Smooth muscle cell (in vitro differentiated cells): ENCODE results near the gene IL19. TPM values are rescaled to one million over a fixed set of nuclear protein-coding genes. Genes with fewer than 3 reads are reported as not detected.

Experiments
- DNase-seq: peaks from one replicate; lab custom pipeline; 2025; ENCODE audit not compliant: unreplicated experiment; lab: John Stamatoyannopoulos, UW
- H2AFZ ChIP-seq: fragments of 200-600 bp; sonication (generic); 2 replicates; pipeline ENCODE4 v1.6.0; 2016; ENCODE audit warnings: antibody characterized with exemption, low read depth, mild to moderate bottlenecking
- H3F3A ChIP-seq: fragments of 200-600 bp; sonication (generic); 2 replicates; pipeline ENCODE4 v1.6.0; 2017; ENCODE audit warnings: antibody characterized with exemption, low read depth
- H3K27ac ChIP-seq: fragments of 200-600 bp; sonication (generic); 2 replicates; pipeline ENCODE4 v1.5.1; 2016; ENCODE audit warnings: low read depth, mild to moderate bottlenecking
- H3K27me3 ChIP-seq: fragments of 200-600 bp; sonication (generic); 2 replicates; pipeline ENCODE4 v1.6.1; 2016; ENCODE audit warnings: low read depth, mild to moderate bottlenecking
- H3K36me3 ChIP-seq: fragments of 200-600 bp; sonication (generic); 2 replicates; pipeline ENCODE4 v1.5.1; 2016; ENCODE audit warnings: low read depth
- H3K4me1 ChIP-seq: fragments of 200-600 bp; sonication (generic); 2 replicates; pipeline ENCODE4 v1.5.1; 2016; ENCODE audit warnings: low read depth
- H3K4me2 ChIP-seq: fragments of 200-600 bp; sonication (generic); 2 replicates; pipeline ENCODE4 v1.6.0; 2016; ENCODE audit warnings: mild to moderate bottlenecking
- H3K4me3 ChIP-seq: fragments of 200-600 bp; sonication (generic); 2 replicates; pipeline ENCODE4 v1.5.1; 2016; ENCODE audit warnings: mild to moderate bottlenecking
- H3K79me2 ChIP-seq: fragments of 200-600 bp; sonication (generic); 2 replicates; pipeline ENCODE4 v1.6.0; 2016; ENCODE audit warnings: low read depth, mild to moderate bottlenecking
- H3K9ac ChIP-seq: fragments of 200-600 bp; sonication (generic); 2 replicates; pipeline ENCODE4 v1.6.0; 2016; ENCODE audit warnings: low read depth
- H3K9me3 ChIP-seq: fragments of 200-600 bp; sonication (generic); replicated peaks from 2 replicates; pipeline ENCODE4 v1.5.1; 2016; ENCODE audit warnings: low read depth
- H4K20me1 ChIP-seq: fragments of 200-600 bp; sonication (generic); 2 replicates; pipeline ENCODE4 v1.6.0; 2016; ENCODE audit warnings: low read depth
- CTCF ChIP-seq: fragments of 200-600 bp; sonication (generic); IDR thresholded peaks from 2 replicates; pipeline ENCODE4 v1.5.1; 2017; ENCODE audit warnings: borderline replicate concordance, mild to moderate bottlenecking, antibody characterized with exemption; ENCODE audit not compliant: insufficient read depth, poor library complexity, severe bottlenecking
- WGBS: methylation state at CpG from one replicate; pipeline ENCODE4 v1.1.7; 2016; ENCODE audit warnings: low lambda C conversion rate; 5-methylcytosine and 5-hydroxymethylcytosine counted together
- polyA plus RNA-seq: library from polyadenylated mRNA; unstranded; fragments of >200 nt; fragmentation: Nextera tagmentation; extraction: Ambion mirVana; gene quantifications from 2 replicates; pipeline ENCODE4 v1.2.1, GENCODE V29; 2016
- total RNA-seq: library from RNA; depleted of rRNA; stranded (reverse); fragments of >200 nt; gene quantifications from 2 replicates; pipeline ENCODE4 v1.2.3, GENCODE V29; 2014

IL19 gene
- total and polyA plus RNA-seq, 2 experiments from 2014 or later: 0.35 TPM; not detected in 1

- Histone ChIP-seq H3K9me3 (peaks cover 7% of the 10 kb centered on the region), H3K36me3 (peaks cover 5% of the 10 kb centered on the region), H3F3A (no peaks in the 10 kb centered on the region), H3K4me3 (no peak overlapping the region), H3K79me2 (no peaks in the 10 kb centered on the region), H4K20me1 (no peaks in the 10 kb centered on the region), H2AFZ (no peak overlapping the region), H3K27me3 (no peaks in the 10 kb centered on the region), H3K27ac (no peak overlapping the region), H3K9ac (no peak overlapping the region), H3K4me1 (no peaks in the 10 kb centered on the region), H3K4me2 (no peak overlapping the region)
- no peak for DNase-seq
- 71% methylated on average over 3 of the region's 3 CpGs for WGBS
- TF ChIP-seq CTCF: no peak
These were observed 109.7 kb downstream of the IL19 start for GRCh38 chr1:206880314-206880713.

GRCh38 chr1:206882555-206882954 is 112.0 kb downstream of the IL19 start:
- Histone ChIP-seq H3K36me3 (peaks cover 5% of the 10 kb centered on the region), H3K79me2 (no peaks in the 10 kb centered on the region), H3K4me3 (no peak overlapping the region), H3F3A (no peaks in the 10 kb centered on the region), H3K4me1 (no peaks in the 10 kb centered on the region), H3K4me2 (no peak overlapping the region), H3K27me3 (no peaks in the 10 kb centered on the region), H3K27ac (no peak overlapping the region), H2AFZ (no peak overlapping the region), H3K9me3 (peaks cover 7% of the 10 kb centered on the region), H4K20me1 (no peaks in the 10 kb centered on the region), H3K9ac (no peak overlapping the region)
- 80% methylated on average over 3 of the region's 3 CpGs for WGBS
- TF ChIP-seq CTCF: peak; percentile 7
- no peak for DNase-seq

GRCh38 chr1:206883160-206883559 is 112.6 kb downstream of the IL19 start:
- no peak for TF ChIP-seq CTCF
- Histone ChIP-seq H3K9me3 (peaks cover 7% of the 10 kb centered on the region), H3K36me3 (peaks cover 5% of the 10 kb centered on the region), H2AFZ (no peak overlapping the region), H3K27ac (no peak overlapping the region), H3K4me1 (no peaks in the 10 kb centered on the region), H3K4me3 (no peak overlapping the region), H3K79me2 (no peaks in the 10 kb centered on the region), H3K27me3 (no peaks in the 10 kb centered on the region), H3K9ac (no peak overlapping the region), H3F3A (no peaks in the 10 kb centered on the region), H4K20me1 (no peaks in the 10 kb centered on the region), H3K4me2 (no peak overlapping the region)
- 94% methylated on average over 1 of the region's 1 CpG for WGBS
- no peak for DNase-seq

- H3K4me3 ChIP-seq: no peak overlapping the region
- H3K36me3 ChIP-seq: peaks cover 5% of the 10 kb centered on the region
- no peaks in the 10 kb centered on the region for H3K4me1 ChIP-seq
- no peaks in the 10 kb centered on the region for H3K79me2 ChIP-seq
- H3K4me2 ChIP-seq: no peak overlapping the region
- DNase-seq: no peak
- no peak for TF ChIP-seq CTCF
- H2AFZ ChIP-seq: no peak overlapping the region
- H3K27ac ChIP-seq: no peak overlapping the region
- peaks cover under 1% of the 10 kb centered on the region for H3K9me3 ChIP-seq
- no peaks in the 10 kb centered on the region for H3F3A ChIP-seq
- WGBS: 90% methylated on average over 2 of the region's 2 CpGs
- no peaks in the 10 kb centered on the region for H3K27me3 ChIP-seq
- H4K20me1 ChIP-seq: no peaks in the 10 kb centered on the region
- no peak overlapping the region for H3K9ac ChIP-seq
These were observed 113.3 kb downstream of the IL19 start for GRCh38 chr1:206883876-206884275.
